DMS114 treated with DMSO at 0.1 percent for 48 hours (cell line): ENCODE data around the gene UGT2B15.
"Not testable (repeated sequence)": the region's sequence is repeated elsewhere in the genome, so short reads cannot be mapped to it uniquely, and the experiment has no call there.

ENCODE experiments used
- DNase-seq: peaks from one replicate; lab custom pipeline; 2025; ENCODE audit not compliant: unreplicated experiment; lab: John Stamatoyannopoulos, UW

The UGT2B15 gene

DNA sequence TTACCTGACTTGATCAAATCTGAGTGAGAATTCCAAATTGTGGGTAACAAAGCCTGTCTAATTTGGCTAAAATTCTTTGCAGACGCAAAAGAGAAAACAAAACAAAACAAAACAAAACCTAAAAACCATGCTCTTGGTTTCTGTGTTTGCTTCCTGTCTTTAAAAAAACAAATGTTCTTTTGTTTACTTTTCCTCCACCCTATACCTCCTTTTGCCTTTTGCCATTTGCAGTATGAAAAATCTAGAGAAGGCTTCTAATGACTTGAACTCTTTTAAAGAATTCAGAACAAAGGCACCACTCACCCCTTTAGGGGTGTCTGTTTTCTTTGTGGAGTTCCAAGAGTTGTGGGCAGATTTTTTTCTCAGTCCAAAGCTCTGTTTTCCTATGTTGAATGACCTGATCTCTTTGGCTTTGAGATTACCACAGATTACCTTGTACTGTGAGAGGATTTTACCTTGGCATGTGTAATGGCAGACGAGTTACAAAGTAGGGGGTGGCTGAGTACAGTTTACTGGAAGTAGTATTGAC, 13.9 kb downstream of the UGT2B15 start:
- not testable (repeated sequence) for DNase-seq

GRCh38 chr4:68655764-68656444, 14.5 kb downstream of the UGT2B15 start:
- DNase-seq: no peak

DNA sequence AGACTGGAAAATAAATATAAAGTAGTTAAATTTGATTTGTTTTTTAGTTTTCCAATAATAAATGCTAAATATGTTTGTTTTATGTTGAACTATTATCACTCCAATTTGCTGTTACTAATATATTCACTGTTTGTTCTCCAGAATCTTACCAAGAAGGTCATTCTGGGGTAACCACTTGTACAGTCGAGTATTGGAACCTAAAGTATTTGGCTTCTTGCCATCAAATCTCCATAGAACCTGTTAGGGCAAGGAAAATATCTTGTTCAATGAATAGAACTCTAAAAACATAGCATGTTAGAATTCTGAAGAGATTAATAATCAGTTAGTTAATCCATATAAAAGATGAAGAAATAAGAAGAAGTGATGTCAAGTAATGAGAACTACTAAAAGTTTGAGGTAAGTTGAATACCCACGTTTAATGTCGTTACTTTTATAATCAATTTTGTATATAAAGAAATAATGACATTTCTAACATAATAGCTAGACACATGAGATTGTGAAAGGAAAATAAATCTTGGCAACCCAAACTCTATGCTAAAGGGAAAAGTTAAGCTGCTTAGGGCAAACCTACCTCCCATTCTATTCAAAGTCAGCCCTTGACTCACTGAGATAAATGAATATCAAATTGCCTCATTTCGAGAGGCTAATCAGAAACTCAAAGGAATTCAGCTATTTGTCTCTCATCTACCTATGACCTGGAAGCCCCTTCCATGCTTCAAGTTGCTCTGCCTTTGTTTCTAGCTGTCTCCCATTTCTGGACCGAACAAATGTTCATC, 15.3 kb downstream of the UGT2B15 start:
- DNase-seq: no peak

DNA sequence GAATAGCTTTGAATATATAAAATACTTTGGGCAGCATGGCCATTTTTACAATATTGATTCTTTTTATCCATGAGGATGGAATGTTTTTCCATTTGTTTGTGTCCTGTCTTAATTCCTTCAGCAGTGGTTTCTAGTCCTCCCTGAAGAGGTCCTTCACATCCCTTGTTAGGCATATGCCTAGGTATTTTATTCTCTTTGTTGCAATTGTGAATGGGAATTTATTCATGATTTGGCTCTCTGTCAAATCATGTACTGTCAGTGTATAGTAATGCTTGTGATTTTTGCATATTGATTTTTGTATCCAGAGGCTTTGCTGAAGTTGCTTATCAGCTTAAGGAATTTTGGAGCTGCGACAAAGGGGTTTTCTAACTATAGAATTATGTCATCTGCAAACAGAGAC, 18.5 kb downstream of the UGT2B15 start:
- no peak for DNase-seq

GRCh38 chr4:68630371-68630770, 40.1 kb downstream of the UGT2B15 start:
- no peak for DNase-seq

GRCh38 chr4:68622731-68623130, 47.7 kb downstream of the UGT2B15 start:
- DNase-seq: not testable (repeated sequence)

GRCh38 chr4:68617003-68617698, 53.3 kb downstream of the UGT2B15 start:
- DNase-seq: no peak

- no peak for DNase-seq
Observed at GRCh38 chr4:68615699-68616422, 54.6 kb downstream of the UGT2B15 start.

DNA sequence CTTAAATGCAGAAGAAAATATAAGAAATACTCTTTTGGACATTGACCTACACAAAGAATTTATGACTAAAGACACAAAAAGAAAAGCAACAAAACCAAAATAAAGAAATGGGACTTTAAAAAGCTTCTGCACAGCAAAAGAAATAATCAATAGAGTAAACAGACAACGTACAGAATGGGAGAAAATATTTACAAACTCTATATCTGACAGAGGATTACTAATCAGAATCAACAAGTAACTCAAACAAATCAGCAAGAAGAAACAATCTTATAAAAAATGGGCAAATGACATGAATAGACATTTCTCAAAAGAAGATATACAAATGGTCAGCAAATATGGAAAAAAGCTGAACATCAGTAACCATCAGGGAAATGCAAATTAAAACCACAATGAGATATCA, 56.7 kb downstream of the UGT2B15 start:
- DNase-seq: no peak

DNA sequence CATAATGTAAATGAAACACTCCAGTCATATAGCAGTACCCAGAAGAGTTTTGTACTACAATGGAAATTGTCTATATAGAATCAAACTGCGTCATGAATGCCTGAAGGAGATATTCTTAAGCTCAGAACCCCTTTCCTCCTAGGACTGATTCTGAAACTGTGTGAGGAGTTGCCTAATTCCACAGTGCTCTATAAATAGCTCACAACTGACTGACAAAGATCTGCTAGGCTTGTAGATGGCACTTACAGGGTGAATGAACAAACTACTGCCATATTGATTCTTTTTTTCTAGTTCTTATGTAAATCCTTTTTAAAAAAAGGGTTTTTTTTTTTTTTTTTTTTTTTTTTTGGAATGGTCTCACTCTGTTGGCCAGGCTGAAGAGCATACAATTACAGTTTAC, 64.2 kb downstream of the UGT2B15 start:
- no peak for DNase-seq

DNA sequence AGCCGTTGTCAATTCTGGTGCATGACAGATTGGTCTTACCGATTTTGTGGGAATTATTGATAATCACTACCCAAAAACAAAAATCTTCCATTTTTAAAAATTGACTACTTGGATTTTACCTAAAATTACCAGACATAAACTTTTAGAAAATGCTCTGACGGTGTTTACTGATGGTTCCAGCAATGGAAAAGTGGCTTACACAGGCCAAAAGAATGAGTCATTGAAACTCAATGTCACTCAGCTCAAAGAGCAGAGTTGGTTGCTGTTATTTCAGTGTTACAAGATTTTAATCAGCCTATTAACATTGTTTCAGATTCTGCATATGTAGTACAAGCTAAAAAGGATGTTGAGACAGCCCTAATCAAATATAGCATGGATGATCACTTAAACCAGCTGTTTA, 71.3 kb downstream of the UGT2B15 start:
- no peak for DNase-seq

- DNase-seq: no peak
Observed at GRCh38 chr4:68597482-68597881, 73.0 kb downstream of the UGT2B15 start.
